K562 (cell line): ENCODE data around the gene MYCBP. TPM values are rescaled to one million over a fixed set of nuclear protein-coding genes. Genes with fewer than 3 reads are reported as not detected.

Experiments used
- CBX2 ChIP-seq: fragments of 200-600 bp; sonication (generic); IDR thresholded peaks from one replicate; pipeline ENCODE4 v1.6.1; 2012; ENCODE audit warnings: mild to moderate bottlenecking, low read length, inconsistent platforms; ENCODE audit not compliant: insufficient read depth, poor library complexity, severe bottlenecking
- CBX5 ChIP-seq: IDR thresholded peaks from 2 replicates; pipeline ENCODE4 v1.6.1; 2014; ENCODE audit warnings: low read depth, borderline replicate concordance
- CCNT2 ChIP-seq: IDR thresholded peaks from 2 replicates; pipeline ENCODE4 v1.6.1; 2011; ENCODE audit warnings: borderline replicate concordance, low read depth, mild to moderate bottlenecking, moderate library complexity, mixed read lengths, low read length; ENCODE audit not compliant: insufficient read length; ENCODE audit errors: extremely low read depth
- CREB1 ChIP-seq, 2 experiments: sonication (generic) in 1 of 2; formaldehyde crosslinking in 1 of 2; IDR thresholded peaks; 2 replicates each; pipeline versions ENCODE4 v1.6.1 to v1.8.0; 2012 to 2022; ENCODE audit warnings: inconsistent platforms in 1 of 2, mild to moderate bottlenecking in 1 of 2, missing genetic modification reagents in 1 of 2, moderate library complexity in 1 of 2
- DEAF1 ChIP-seq: fragments of 450-650 bp; formaldehyde crosslinking; IDR thresholded peaks from 2 replicates; pipeline ENCODE4 v1.4.0; 2020; ENCODE audit warnings: mild to moderate bottlenecking, moderate library complexity
- ETV5 ChIP-seq: sonication (generic); formaldehyde crosslinking; IDR thresholded peaks from 2 replicates; pipeline ENCODE4 v1.4.0; 2020; ENCODE audit warnings: low read depth, mild to moderate bottlenecking, missing genetic modification reagents
- FOXA1 ChIP-seq: fragments of 450-650 bp; IDR thresholded peaks from 2 replicates; pipeline ENCODE4 v1.6.1; 2016; ENCODE audit warnings: mild to moderate bottlenecking, borderline replicate concordance
- FOXJ3 ChIP-seq: sonication (generic); formaldehyde crosslinking; IDR thresholded peaks from 2 replicates; pipeline ENCODE4 v1.4.0; 2020; ENCODE audit warnings: mild to moderate bottlenecking, missing genetic modification reagents
- HDAC3 ChIP-seq: fragments of 450-650 bp; IDR thresholded peaks from 2 replicates; pipeline ENCODE4 v1.6.1; 2018; ENCODE audit warnings: borderline replicate concordance, mild to moderate bottlenecking, moderate library complexity; ENCODE audit not compliant: partially characterized antibody
- HNRNPUL1 ChIP-seq: fragments of 200-400 bp; formaldehyde crosslinking; IDR thresholded peaks from 2 replicates; pipeline ENCODE4 v1.6.1; 2017; ENCODE audit warnings: low read length
- IFI16 ChIP-seq: fragments of 250-450 bp; sonication (Bioruptor Pico); IDR thresholded peaks from 2 replicates; pipeline ENCODE4 v2.1.2; 2022; ENCODE audit warnings: mild to moderate bottlenecking, inconsistent platforms
- KHSRP ChIP-seq: fragments of 450-650 bp; IDR thresholded peaks from 2 replicates; pipeline ENCODE4 v1.6.1; 2017
- L3MBTL2 ChIP-seq: fragments of 450-650 bp; IDR thresholded peaks from 2 replicates; pipeline ENCODE4 v1.6.1; 2016; ENCODE audit warnings: mild to moderate bottlenecking, moderate library complexity
- LCOR ChIP-seq: sonication (generic); formaldehyde crosslinking; IDR thresholded peaks from 2 replicates; pipeline ENCODE4 v1.8.0; 2022; ENCODE audit warnings: mild to moderate bottlenecking, missing genetic modification reagents
- MECOM ChIP-seq: fragments of 250-450 bp; sonication (Bioruptor Pico); IDR thresholded peaks from 2 replicates; pipeline ENCODE4 v1.8.0; 2022; ENCODE audit warnings: inconsistent platforms
- MEIS2 ChIP-seq: fragments of 450-650 bp; IDR thresholded peaks from 2 replicates; pipeline ENCODE4 v1.6.1; 2014; ENCODE audit warnings: mild to moderate bottlenecking; ENCODE audit not compliant: partially characterized antibody
- NR4A1 ChIP-seq, 2 experiments: fragments of 250-450 bp in 1 of 2; fragments of 450-650 bp in 1 of 2; sonication (Bioruptor Pico) in 1 of 2; IDR thresholded peaks; 2 replicates each; pipeline versions ENCODE4 v1.4.0 to v1.6.1; 2016 to 2020; ENCODE audit warnings: mild to moderate bottlenecking in 2 of 2, missing compliant biosample characterization in 1 of 2, missing genetic modification characterization in 1 of 2, moderate library complexity in 1 of 2
- SMAD3 ChIP-seq: fragments of 450-650 bp; formaldehyde crosslinking; conservative IDR thresholded peaks from 2 replicates; pipeline ENCODE4 v1.4.0; 2020; ENCODE audit warnings: mild to moderate bottlenecking
- TEAD4 ChIP-seq, 2 experiments: sonication (generic) in 1 of 2; formaldehyde crosslinking in 1 of 2; IDR thresholded peaks; 2 replicates each; pipeline versions ENCODE4 v1.6.1 to v1.8.0; 2012 to 2022; ENCODE audit warnings: borderline replicate concordance in 1 of 2, inconsistent platforms in 1 of 2, low read length in 1 of 2, mild to moderate bottlenecking in 1 of 2, missing genetic modification reagents in 1 of 2
- ZBTB1 ChIP-seq: sonication (generic); formaldehyde crosslinking; IDR thresholded peaks from 2 replicates; pipeline ENCODE4 v1.8.1; 2023; ENCODE audit warnings: missing genetic modification reagents, low read depth, mild to moderate bottlenecking, borderline replicate concordance
- ZNF263 ChIP-seq: sonication (generic); formaldehyde crosslinking; IDR thresholded peaks from 2 replicates; pipeline ENCODE4 v1.8.0; 2022; ENCODE audit warnings: mild to moderate bottlenecking, missing genetic modification reagents, borderline replicate concordance
- ZNF57 ChIP-seq: fragments of 450-650 bp; formaldehyde crosslinking; IDR thresholded peaks from 2 replicates; pipeline ENCODE4 v1.4.0; 2020; ENCODE audit warnings: mild to moderate bottlenecking, moderate library complexity
- ZNF639 ChIP-seq, 2 experiments: fragments of 200-800 bp in 1 of 2; sonication (Bioruptor generic) in 1 of 2; sonication (generic) in 1 of 2; formaldehyde crosslinking in 1 of 2; IDR thresholded peaks in 1 of 2; conservative IDR thresholded peaks in 1 of 2; 2 replicates each; pipeline versions ENCODE4 v1.5.0 to v1.6.1; 2016 to 2020; ENCODE audit warnings: missing compliant biosample characterization in 1 of 2, missing genetic modification characterization in 1 of 2, missing genetic modification reagents in 1 of 2
- ZNF644 ChIP-seq: fragments of 200-800 bp; sonication (Bioruptor generic); IDR thresholded peaks from 2 replicates; pipeline ENCODE4 v1.6.1; 2016; ENCODE audit warnings: low read depth, missing genetic modification characterization, missing compliant biosample characterization
- polyA plus RNA-seq, 8 experiments: library from polyadenylated mRNA; depleted of rRNA in 4 of 8; stranded (reverse) in 5 of 8; unstranded in 3 of 8; fragments of >200 nt; fragmentation: Nextera tagmentation in 2 of 8; fragmentation: Illumina TruSeq in 1 of 8; extraction: Ambion mirVana in 2 of 8; extraction: Trizol in 1 of 8; gene quantifications; 2 replicates each; pipeline versions ENCODE4 v1.2.1 to v1.2.3, GENCODE V29; 2011 to 2014; ENCODE audit warnings: inconsistent platforms in 1 of 8, missing spikeins in 1 of 8
- total RNA-seq, 7 experiments: library from RNA; depleted of rRNA in 6 of 7; stranded (reverse); fragments of >200 nt in 6 of 7; fragmentation: Illumina TruSeq in 2 of 7; extraction: Trizol in 2 of 7; gene quantifications; 2 replicates each; pipeline versions ENCODE4 v1.2.1 to v1.2.3, GENCODE V29; 2011 to 2021; ENCODE audit warnings: low replicate concordance in 1 of 7
- TF ChIP-seq, protein P1 (sequence below): fragments of 250-450 bp; sonication (Bioruptor Pico); IDR thresholded peaks from 2 replicates; pipeline ENCODE4 v1.9.0; 2021; ENCODE audit warnings: mild to moderate bottlenecking

The MYCBP gene
- total and polyA plus RNA-seq, 9 of the 15 experiments (the other 6 are each of a cell fraction or from before 2014, with no cell fraction given): 32.3 to 253 (median 72.9) TPM

GRCh38 chr1:38915352-38915948 is 42.3 kb upstream of the MYCBP start (continued):
- TF ChIP-seq, protein P1, sequence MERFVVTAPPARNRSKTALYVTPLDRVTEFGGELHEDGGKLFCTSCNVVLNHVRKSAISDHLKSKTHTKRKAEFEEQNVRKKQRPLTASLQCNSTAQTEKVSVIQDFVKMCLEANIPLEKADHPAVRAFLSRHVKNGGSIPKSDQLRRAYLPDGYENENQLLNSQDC (CRISPR knock-in tag): no peak
- TF ChIP-seq CCNT2 (peak; percentile 99), MEIS2 (peak; percentile 52), ZNF57 (CRISPR knock-in tag) (no peak), FOXJ3 (CRISPR knock-in tag) (peak; percentile 71; the same call in 1 of the 2 replicates), LCOR (CRISPR knock-in tag) (no peak), CREB1 (IDR thresholded peaks at IDR 0.05) (peak; percentile 65; the same call in 1 of the 2 replicates), CREB1 (CRISPR knock-in tag; IDR thresholded peaks at IDR 0.05) (no peak), ETV5 (peak; percentile 71), NR4A1 (CRISPR knock-in tag; IDR thresholded peaks at IDR 0.05) (no peak), NR4A1 (tag; IDR thresholded peaks at IDR 0.05) (peak; percentile 87; the same call in 1 of the 2 replicates), MECOM (no peak), KHSRP (peak; percentile 62), FOXA1 (peak; percentile 94), L3MBTL2 (0 out of 2 replicates have a peak, but pooled peaks have one; percentile 24), ZNF644 (tag) (no peak; the same call in 1 of the 2 replicates), ZNF639 (CRISPR knock-in tag; conservative IDR thresholded peaks at IDR 0.05 in 1 of 2, IDR thresholded peaks at IDR 0.05 in 1 of 2) (peak in 1 of 2 experiments; percentile 87; a peak in 2 of 4 replicates), HDAC3 (peak; percentile 91), ZBTB1 (CRISPR knock-in tag) (no peak), TEAD4 (IDR thresholded peaks at IDR 0.05; ENCODE audit: low read length) (peak; percentile 99), TEAD4 (CRISPR knock-in tag; IDR thresholded peaks at IDR 0.05; ENCODE audit: borderline replicate concordance) (no peak), HNRNPUL1 (no peak), DEAF1 (CRISPR knock-in tag) (peak; percentile 9; the same call in 1 of the 2 replicates), SMAD3 (CRISPR knock-in tag) (peak; percentile 76; the same call in 1 of the 2 replicates), IFI16 (CRISPR knock-in tag) (no peak), CBX2 (no peak), CBX5 (no peak), ZNF263 (CRISPR knock-in tag) (no peak)
